Measurements from ENCODE around the gene CDK5.

Gene CDK5

GRCh38 chr7:151005566-151005965 is 52.1 kb downstream of the CDK5 start:
- Histone ChIP-seq H3K79me1 (replicated peaks; ENCODE audit: low read length, poor library complexity, severe bottlenecking) (no peaks in the 10 kb centered on the region), H4K91ac (ENCODE audit: low read length) (no peak overlapping the region), H3K23ac (ENCODE audit: low read length in 2 of 2) (no peak overlapping the region), H3K9me3 (ENCODE audit: control insufficient read depth, low read length) (no peaks in the 10 kb centered on the region), H3K36me3 (ENCODE audit: control insufficient read depth in 1 of 2, insufficient read depth in 2 of 2, low read depth in 1 of 2, low read length in 2 of 2) (no peaks in the 10 kb centered on the region), H2BK15ac (ENCODE audit: low read depth, poor library complexity, severe bottlenecking) (no peak overlapping the region), H2BK12ac (ENCODE audit: low read length in 2 of 2) (no peak overlapping the region), H3K27me3 (ENCODE audit: control insufficient read depth in 1 of 2, insufficient read depth in 1 of 2, low read length in 2 of 2) (peaks cover 46 to 52% of the 10 kb centered on the region in 2 experiments), H3K4me3 (ENCODE audit: insufficient read depth in 1 of 2, low read depth in 1 of 2, low read length in 2 of 2) (no peak overlapping the region), H3K9ac (ENCODE audit: low read length) (no peak overlapping the region), H3K18ac (ENCODE audit: low read depth in 1 of 2, low read length in 2 of 2) (no peak overlapping the region), H3K4me2 (ENCODE audit: low read length, poor library complexity, severe bottlenecking) (no peak overlapping the region), H2BK120ac (ENCODE audit: low read depth, low read length) (no peak overlapping the region), H3K14ac (ENCODE audit: low read length in 2 of 2) (no peak overlapping the region), H3K4me1 (ENCODE audit: control insufficient read depth, insufficient read depth, low read depth, low read length) (peaks cover 20% of the 10 kb centered on the region), H3K27ac (ENCODE audit: low read length, poor library complexity, severe bottlenecking) (no peak overlapping the region), H2AFZ (ENCODE audit: low read depth, low read length) (no peak overlapping the region), H2AK5ac (ENCODE audit: low read length, severe bottlenecking) (no peak overlapping the region), H2BK5ac (ENCODE audit: low read depth, low read length, poor library complexity, severe bottlenecking) (no peak overlapping the region), H3K4ac (ENCODE audit: low read depth in 1 of 2, low read length in 2 of 2) (no peak overlapping the region), H4K8ac (ENCODE audit: low read length) (no peak overlapping the region)
- DNase-seq = no peak
- WGBS = 90% methylated on average over 8 of the region's 9 CpGs
